ENCODE data around the gene DPP6. TPM values are rescaled to one million over a fixed set of nuclear protein-coding genes. Genes with fewer than 3 reads are reported as not detected.
A peak's percentile ranks its signal among the peaks of the same experiment; 100 is the strongest.

DPP6 gene
- total RNA-seq, 1 experiment from 2014 or later: not detected

GRCh38 chr7:154827007-154827406 is 774.8 kb downstream of the DPP6 start:
- intact Hi-C loops (cut with micrococcal nuclease; ENCODE audit: unreplicated experiment): no loop called here
- no peaks in the 10 kb centered on the region for H3K79me2 ChIP-seq (ENCODE audit: low read depth)
- ChIA-PET POLR2A (ENCODE audit: unreplicated experiment) (no interaction called here), CTCF (no interaction called here)
- no peak for DNase-seq
- no peaks in the 10 kb centered on the region for H3K9me3 ChIP-seq (ENCODE audit: insufficient read depth, low read depth)
- no peaks in the 10 kb centered on the region for H3K9me2 ChIP-seq (ENCODE audit: insufficient read depth)
- no peaks in the 10 kb centered on the region for H3K4me1 ChIP-seq (replicated peaks; ENCODE audit: insufficient read depth)
- H3K4me3 ChIP-seq: no peak overlapping the region
- no peak overlapping the region for H3K4me2 ChIP-seq
- H2AFZ ChIP-seq: no peak overlapping the region
- H3F3A ChIP-seq (ENCODE audit: insufficient read depth, low read depth): no peaks in the 10 kb centered on the region
- TF ChIP-seq CTCF (conservative IDR thresholded peaks at IDR 0.05): no peak
- TF ChIP-seq EZH2 (IDR thresholded peaks at IDR 0.05; ENCODE audit: low read depth): no peak
- H3K27ac ChIP-seq: no peak overlapping the region
- BruUV-seq (replicated peaks): no TSS peak
- no peaks in the 10 kb centered on the region; the same call in 1 of the 2 replicates for H4K20me1 ChIP-seq (ENCODE audit: insufficient read depth)
- H3K36me3 ChIP-seq (ENCODE audit: low read depth): no peaks in the 10 kb centered on the region
- peaks cover 96% of the 10 kb centered on the region for H3K27me3 ChIP-seq (ENCODE audit: insufficient read depth, low read depth)

GRCh38 chr7:154832557-154833138 is 780.5 kb downstream of the DPP6 start:
- H3K79me2 ChIP-seq (ENCODE audit: low read depth): no peaks in the 10 kb centered on the region
- TF ChIP-seq CTCF (conservative IDR thresholded peaks at IDR 0.05): peak; percentile 20; the same call in 1 of the 2 replicates
- no peak for TF ChIP-seq EZH2 (IDR thresholded peaks at IDR 0.05; ENCODE audit: low read depth)
- no peaks in the 10 kb centered on the region for H3K9me2 ChIP-seq (ENCODE audit: insufficient read depth)
- no peak overlapping the region for H3K27ac ChIP-seq
- H4K20me1 ChIP-seq (ENCODE audit: insufficient read depth): no peaks in the 10 kb centered on the region
- no peak overlapping the region for H3K4me2 ChIP-seq
- intact Hi-C loops (cut with micrococcal nuclease; ENCODE audit: unreplicated experiment): no loop called here
- CTCF ChIA-PET: no interaction called here
- no peaks in the 10 kb centered on the region for H3K4me1 ChIP-seq (replicated peaks; ENCODE audit: insufficient read depth)
- DNase-seq: no peak
- H2AFZ ChIP-seq: no peak overlapping the region
- no peaks in the 10 kb centered on the region; the same call in 1 of the 2 replicates for H3F3A ChIP-seq (ENCODE audit: insufficient read depth, low read depth)
- peaks cover 95% of the 10 kb centered on the region for H3K27me3 ChIP-seq (ENCODE audit: insufficient read depth, low read depth)
- POLR2A ChIA-PET (ENCODE audit: unreplicated experiment): no interaction called here
- no peaks in the 10 kb centered on the region for H3K9me3 ChIP-seq (ENCODE audit: insufficient read depth, low read depth)
- BruUV-seq (replicated peaks): no TSS peak
- no peak overlapping the region for H3K4me3 ChIP-seq
- H3K36me3 ChIP-seq (ENCODE audit: low read depth): no peaks in the 10 kb centered on the region

- Histone ChIP-seq H3K4me2 (no peak overlapping the region), H3K9me3 (ENCODE audit: insufficient read depth, low read depth) (no peaks in the 10 kb centered on the region), H3F3A (ENCODE audit: insufficient read depth, low read depth) (no peaks in the 10 kb centered on the region; the same call in 1 of the 2 replicates), H3K36me3 (ENCODE audit: low read depth) (no peaks in the 10 kb centered on the region), H3K4me1 (replicated peaks; ENCODE audit: insufficient read depth) (no peaks in the 10 kb centered on the region), H3K4me3 (no peak overlapping the region), H4K20me1 (ENCODE audit: insufficient read depth) (no peaks in the 10 kb centered on the region), H3K27me3 (ENCODE audit: insufficient read depth, low read depth) (peaks cover 97% of the 10 kb centered on the region), H3K79me2 (ENCODE audit: low read depth) (no peaks in the 10 kb centered on the region), H3K27ac (no peak overlapping the region), H2AFZ (no peak overlapping the region), H3K9me2 (ENCODE audit: insufficient read depth) (no peaks in the 10 kb centered on the region)
- TF ChIP-seq CTCF (conservative IDR thresholded peaks at IDR 0.05) (no peak), EZH2 (IDR thresholded peaks at IDR 0.05; ENCODE audit: low read depth) (no peak)
- no TSS peak for BruUV-seq (replicated peaks)
- CTCF ChIA-PET: no interaction called here
- no peak for DNase-seq
- POLR2A ChIA-PET (ENCODE audit: unreplicated experiment): no interaction called here
- intact Hi-C loops (cut with micrococcal nuclease; ENCODE audit: unreplicated experiment): no loop called here
Measured at GRCh38 chr7:154836021-154836448, 783.8 kb downstream of the DPP6 start.
